Neural cell (in vitro differentiated cells): ENCODE data around the gene FGD4.

Experiments used
- CTCF ChIP-seq: fragments of 450-650 bp; IDR thresholded peaks from 2 replicates; pipeline ENCODE4 v1.5.1; 2014; ENCODE audit warnings: antibody characterized with exemption, mild to moderate bottlenecking, moderate library complexity; ENCODE audit not compliant: poor library complexity, severe bottlenecking
- EZH2 ChIP-seq: fragments of 200-600, 300-800 bp; shearing (Covaris generic), sonication (generic); IDR thresholded peaks from 2 replicates; pipeline ENCODE4 v1.6.1; 2014; ENCODE audit warnings: antibody characterized with exemption, low read length, borderline replicate concordance, mild to moderate bottlenecking; ENCODE audit not compliant: insufficient read depth, poor library complexity, severe bottlenecking
- POLR2AphosphoS5 ChIP-seq: IDR thresholded peaks from 2 replicates; pipeline ENCODE4 v1.6.1; 2012
- REST ChIP-seq: IDR thresholded peaks from 2 replicates; pipeline ENCODE4 v1.6.1; 2012; ENCODE audit warnings: borderline replicate concordance
- SMC3 ChIP-seq: fragments of 450-650 bp; conservative IDR thresholded peaks from 2 replicates; pipeline ENCODE4 v1.6.1; 2014; ENCODE audit warnings: antibody characterized with exemption, mild to moderate bottlenecking, moderate library complexity; ENCODE audit not compliant: poor library complexity

- no peak for TF ChIP-seq EZH2
- TF ChIP-seq CTCF = no peak
- TF ChIP-seq SMC3 = no peak
- TF ChIP-seq POLR2AphosphoS5 = no peak
- no peak for TF ChIP-seq REST
Observed at GRCh38 chr12:32483993-32484392, 84.6 kb downstream of the FGD4 start.
